Measurements from ENCODE around the gene BICC1. TPM values are rescaled to one million over a fixed set of nuclear protein-coding genes. Genes with fewer than 3 reads are reported as not detected.

Gene BICC1
- total RNA-seq, 1 donor from 2014 or later, result 9.3 TPM

DNA sequence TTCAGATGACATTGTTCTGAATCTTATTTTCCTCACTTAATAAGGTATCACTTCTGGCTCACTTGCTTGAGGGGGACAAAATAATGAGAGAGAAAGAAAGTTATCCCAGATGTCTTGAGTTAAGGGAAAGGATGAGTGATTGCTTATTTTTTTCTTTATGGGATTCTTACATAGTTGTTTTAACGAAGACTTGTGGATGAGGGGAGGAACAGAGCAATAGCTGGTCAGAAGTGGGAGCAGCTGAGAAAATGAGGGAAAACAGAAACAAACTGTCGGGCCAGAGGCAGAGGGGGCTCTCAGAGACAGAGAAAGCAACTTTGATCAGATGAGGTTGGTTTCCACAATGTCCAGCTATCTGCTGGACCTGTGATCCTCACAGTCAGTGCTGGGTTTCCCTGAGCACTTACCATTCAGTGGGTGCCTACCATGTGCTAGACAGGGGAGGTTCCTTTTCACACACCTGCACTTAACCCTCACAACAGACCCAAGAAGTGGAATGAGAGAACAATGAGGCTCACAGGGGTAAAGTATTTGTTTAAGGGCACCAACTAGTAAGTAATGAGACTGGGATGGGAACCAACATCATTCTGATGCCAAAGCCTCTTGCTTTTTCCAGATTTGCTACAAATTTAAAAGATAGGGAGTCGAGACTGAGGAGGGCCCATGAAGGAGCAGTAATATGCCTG is 64.2 kb downstream of the BICC1 start:
- intact Hi-C loops (cut with DNase I), result loop anchor here (5.0 kb wide), 1 partner anchor 65 kb away; the partner anchor contains the start of gene BICC1

DNA sequence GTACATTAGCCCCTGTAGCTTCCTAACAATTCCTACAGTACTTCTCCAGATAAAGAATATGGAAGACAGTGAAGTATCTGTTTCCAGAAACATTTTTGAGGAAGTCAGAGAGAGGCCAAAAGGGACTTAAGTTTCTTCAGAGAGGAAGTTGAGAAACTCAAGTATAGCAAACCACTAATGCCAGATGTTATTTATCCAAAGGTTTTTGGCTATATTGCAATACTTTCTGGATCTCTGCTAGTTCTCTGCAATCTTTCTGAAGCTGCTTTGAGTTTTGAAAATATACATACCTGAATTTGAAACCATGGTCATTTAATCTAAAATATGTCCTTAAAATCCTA is 64.7 kb downstream of the BICC1 start:
- H3K27me3 ChIP-seq, result no peaks in the 10 kb centered on the region
- no peak for DNase-seq (ENCODE audit: low spot score in 2 of 2)
- intact Hi-C loops (cut with DNase I), result loop anchor here (5.0 kb wide), 1 partner anchor 65 kb away; the partner anchor contains the start of gene BICC1
- TF ChIP-seq, protein P1, sequence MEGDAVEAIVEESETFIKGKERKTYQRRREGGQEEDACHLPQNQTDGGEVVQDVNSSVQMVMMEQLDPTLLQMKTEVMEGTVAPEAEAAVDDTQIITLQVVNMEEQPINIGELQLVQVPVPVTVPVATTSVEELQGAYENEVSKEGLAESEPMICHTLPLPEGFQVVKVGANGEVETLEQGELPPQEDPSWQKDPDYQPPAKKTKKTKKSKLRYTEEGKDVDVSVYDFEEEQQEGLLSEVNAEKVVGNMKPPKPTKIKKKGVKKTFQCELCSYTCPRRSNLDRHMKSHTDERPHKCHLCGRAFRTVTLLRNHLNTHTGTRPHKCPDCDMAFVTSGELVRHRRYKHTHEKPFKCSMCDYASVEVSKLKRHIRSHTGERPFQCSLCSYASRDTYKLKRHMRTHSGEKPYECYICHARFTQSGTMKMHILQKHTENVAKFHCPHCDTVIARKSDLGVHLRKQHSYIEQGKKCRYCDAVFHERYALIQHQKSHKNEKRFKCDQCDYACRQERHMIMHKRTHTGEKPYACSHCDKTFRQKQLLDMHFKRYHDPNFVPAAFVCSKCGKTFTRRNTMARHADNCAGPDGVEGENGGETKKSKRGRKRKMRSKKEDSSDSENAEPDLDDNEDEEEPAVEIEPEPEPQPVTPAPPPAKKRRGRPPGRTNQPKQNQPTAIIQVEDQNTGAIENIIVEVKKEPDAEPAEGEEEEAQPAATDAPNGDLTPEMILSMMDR (IDR thresholded peaks at IDR 0.05), result no peak
- no peaks in the 10 kb centered on the region for H3K9me3 ChIP-seq
- no peak overlapping the region for H3K4me3 ChIP-seq
- peak overlapping the region; percentile 59 to 62 for H3K27ac ChIP-seq
- H3K4me1 ChIP-seq, result peaks cover 5 to 37% of the 10 kb centered on the region in 2 donors
- H3K36me3 ChIP-seq, result no peaks in the 10 kb centered on the region

More for the DNA sequence above, 64.2 kb downstream of the BICC1 start:
- Histone ChIP-seq H3K9me3 (no peaks in the 10 kb centered on the region), H3K27ac (peak overlapping the region; percentile 59 to 62), H3K27me3 (no peaks in the 10 kb centered on the region), H3K36me3 (no peaks in the 10 kb centered on the region), H3K4me3 (no peak overlapping the region), H3K4me1 (peaks cover 5 to 37% of the 10 kb centered on the region in 2 donors)
- TF ChIP-seq, protein P1 (IDR thresholded peaks at IDR 0.05), result no peak
- DNase-seq (ENCODE audit: low spot score in 2 of 2), result no peak

DNA sequence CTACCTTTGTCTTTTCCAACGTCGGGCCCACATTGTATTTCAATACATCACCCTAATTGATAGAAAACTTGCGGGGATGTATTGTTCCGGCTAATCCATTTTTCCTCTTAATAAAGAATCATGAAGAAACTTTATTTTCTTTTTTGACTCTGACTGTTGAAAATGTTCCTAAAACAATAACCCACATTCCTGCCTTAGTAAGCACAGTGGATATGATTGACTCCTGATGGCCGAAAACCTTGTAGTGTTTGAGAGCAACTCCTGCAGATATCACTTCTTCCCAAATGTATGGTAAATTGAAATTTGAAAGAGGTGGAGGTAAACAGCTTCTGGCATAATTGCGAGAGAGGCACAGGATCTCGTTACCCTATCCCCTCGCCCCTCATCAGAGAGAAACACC is 65.7 kb downstream of the BICC1 start:
- TF ChIP-seq, protein P1 (IDR thresholded peaks at IDR 0.05), result no peak
- Histone ChIP-seq H3K27me3 (no peaks in the 10 kb centered on the region), H3K9me3 (peaks cover 0 to 4% of the 10 kb centered on the region in 2 donors), H3K36me3 (no peaks in the 10 kb centered on the region), H3K4me1 (peaks cover 5 to 37% of the 10 kb centered on the region in 2 donors), H3K27ac (peak overlapping the region; percentile 59 to 62), H3K4me3 (no peak overlapping the region)
- intact Hi-C loops (cut with DNase I), result loop anchor here (5.0 kb wide), 1 partner anchor 66 kb away; the partner anchor contains the start of gene BICC1
- no peak for DNase-seq (ENCODE audit: low spot score in 2 of 2)

DNA sequence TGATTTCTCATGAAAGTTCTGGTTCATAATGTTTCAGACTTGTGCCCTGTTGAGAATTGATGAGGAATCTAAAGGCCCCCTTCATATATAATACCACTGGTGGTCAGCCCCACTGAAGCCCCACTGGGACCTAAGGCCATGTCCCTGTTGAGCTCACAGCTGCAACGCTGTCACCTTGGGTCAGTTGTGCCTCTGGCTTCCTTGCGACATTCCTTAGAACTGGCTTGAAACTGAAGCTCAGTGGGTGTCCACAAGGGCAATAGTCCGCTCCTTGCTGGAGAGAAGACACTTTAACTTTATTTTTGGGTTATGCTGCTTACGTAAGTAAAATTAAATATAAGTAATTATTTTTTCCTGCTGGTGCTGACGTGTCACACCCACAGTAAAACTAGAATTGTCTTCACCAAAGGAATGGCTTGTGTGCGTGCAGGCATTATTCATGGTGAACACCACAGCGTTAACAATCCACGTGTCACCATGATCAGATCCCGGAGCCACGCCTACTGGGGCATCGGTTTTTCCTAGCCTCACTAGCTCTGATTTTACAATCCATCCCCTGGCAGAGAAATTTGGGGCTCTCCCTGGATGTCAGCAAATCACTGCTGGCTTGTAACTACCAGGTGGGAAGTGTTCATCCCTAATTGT is 66.5 kb downstream of the BICC1 start:
- intact Hi-C loops (cut with DNase I), result loop anchor here (5.0 kb wide), 1 partner anchor 67 kb away; the partner anchor contains the start of gene BICC1
- Histone ChIP-seq H3K4me3 (no peak overlapping the region), H3K36me3 (no peaks in the 10 kb centered on the region), H3K27ac (peak overlapping the region; percentile 22 to 62), H3K27me3 (no peaks in the 10 kb centered on the region), H3K4me1 (peaks cover 5 to 37% of the 10 kb centered on the region in 2 donors), H3K9me3 (peaks cover 0 to 4% of the 10 kb centered on the region in 2 donors)
- no peak for DNase-seq (ENCODE audit: low spot score in 2 of 2)
- TF ChIP-seq, protein P1 (IDR thresholded peaks at IDR 0.05), result no peak

DNA sequence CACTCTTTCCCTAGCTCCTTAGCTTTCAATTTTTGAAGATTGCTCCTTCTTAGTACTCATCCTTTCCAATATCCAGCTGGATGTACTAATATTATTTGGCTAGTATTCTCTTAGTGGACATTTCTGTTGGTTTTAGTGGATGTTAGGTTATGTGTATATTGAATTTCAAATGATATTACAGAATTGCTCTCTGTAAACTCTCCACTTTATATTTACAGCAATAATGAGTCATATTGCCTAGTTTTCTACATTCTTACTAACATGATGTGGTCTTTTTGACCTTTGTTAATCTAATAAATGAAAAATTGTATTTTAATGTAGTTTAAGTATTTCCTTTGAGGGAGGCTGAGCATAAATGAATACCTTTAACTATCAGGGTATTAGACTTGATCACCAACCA is 69.4 kb downstream of the BICC1 start:
- TF ChIP-seq, protein P1 (IDR thresholded peaks at IDR 0.05), result no peak
- H3K27ac ChIP-seq, result no peak overlapping the region
- peaks cover 5 to 30% of the 10 kb centered on the region in 2 donors for H3K4me1 ChIP-seq
- no peaks in the 10 kb centered on the region for H3K27me3 ChIP-seq
- H3K9me3 ChIP-seq, result peaks cover 0 to 4% of the 10 kb centered on the region in 2 donors
- H3K4me3 ChIP-seq, result no peak overlapping the region
- H3K36me3 ChIP-seq, result no peaks in the 10 kb centered on the region
- intact Hi-C loops (cut with DNase I), result no loop called here
- no peak for DNase-seq (ENCODE audit: low spot score in 2 of 2)

All from ascending aorta (tissue), 2 donors.